Measurements from ENCODE around the gene CACNA1A.
"Not testable (repeated sequence)": the region's sequence is repeated elsewhere in the genome, so short reads cannot be mapped to it uniquely, and the experiment has no call there.

Gene CACNA1A

GRCh38 chr19:13537454-13537853 is 31.2 kb upstream of the CACNA1A start:
- no peaks in the 10 kb centered on the region for H3K27me3 ChIP-seq

GRCh38 chr19:13530720-13531119 is 24.4 kb upstream of the CACNA1A start:
- Histone ChIP-seq H4K20me1 (no peaks in the 10 kb centered on the region), H3K27me3 (no peaks in the 10 kb centered on the region), H3K4me1 (no peaks in the 10 kb centered on the region), H3K4me2 (no peak overlapping the region), H3K9me3 (replicated peaks in 1 of 11) (0 out of 22 replicates have a peak, but pooled peaks cover 0 to 4% (median 0%) of the 10 kb centered on the region in 11 experiments), H3K4me3 (no peak overlapping the region), H3K36me3 (no peaks in the 10 kb centered on the region), H3K27ac (no peak overlapping the region), H3K9ac (no peak overlapping the region)
- no peak for TF ChIP-seq Cebpa-rat (IDR thresholded peaks at IDR 0.05)

More at GRCh38 chr19:13537454-13537853, 31.2 kb upstream of the CACNA1A start:
- H3K27ac ChIP-seq: no peak overlapping the region
- H3K9ac ChIP-seq: no peak overlapping the region
- peaks cover 0 to 7% (median 0%) of the 10 kb centered on the region in 10 experiments; a peak in 3 of 20 replicates for H3K4me1 ChIP-seq
- H3K4me2 ChIP-seq: no peak overlapping the region
- H4K20me1 ChIP-seq: no peaks in the 10 kb centered on the region
- peaks cover 0 to 5% (median 0%) of the 10 kb centered on the region in 11 experiments; a peak in 5 of 22 replicates for H3K9me3 ChIP-seq (replicated peaks in 1 of 11)
- no peak overlapping the region for H3K4me3 ChIP-seq
- no peaks in the 10 kb centered on the region for H3K36me3 ChIP-seq
- no peak for TF ChIP-seq Cebpa-rat (IDR thresholded peaks at IDR 0.05)

- H4K20me1 ChIP-seq; H3K4me2 ChIP-seq; H3K9ac ChIP-seq; H3K36me3 ChIP-seq; H3K4me1 ChIP-seq; H3K27me3 ChIP-seq; H3K4me3 ChIP-seq; H3K27ac ChIP-seq; H3K9me3 ChIP-seq (replicated peaks in 1 of 11): not testable (repeated sequence)
Measured at GRCh38 chr19:13529721-13530120, 23.4 kb upstream of the CACNA1A start.

GRCh38 chr19:13526552-13526951 is 20.3 kb upstream of the CACNA1A start:
- Histone ChIP-seq H3K4me2 (no peak overlapping the region), H3K27ac (no peak overlapping the region), H3K9me3 (replicated peaks in 1 of 11) (peaks cover 2 to 11% (median 8%) of the 10 kb centered on the region in 11 experiments; a peak in 19 of 22 replicates), H3K4me3 (no peak overlapping the region), H4K20me1 (no peaks in the 10 kb centered on the region), H3K4me1 (no peaks in the 10 kb centered on the region), H3K9ac (no peak overlapping the region), H3K36me3 (no peaks in the 10 kb centered on the region), H3K27me3 (no peaks in the 10 kb centered on the region)
- no peak for TF ChIP-seq Cebpa-rat (IDR thresholded peaks at IDR 0.05)

- H3K36me3 ChIP-seq: no peaks in the 10 kb centered on the region
- no peaks in the 10 kb centered on the region for H3K27me3 ChIP-seq
- no peaks in the 10 kb centered on the region for H3K4me1 ChIP-seq
- H3K27ac ChIP-seq: no peak overlapping the region
- no peak for TF ChIP-seq Cebpa-rat (IDR thresholded peaks at IDR 0.05)
- no peak overlapping the region for H3K9ac ChIP-seq
- H3K9me3 ChIP-seq (replicated peaks in 1 of 11): peaks cover 28 to 38% (median 34%) of the 10 kb centered on the region in 11 experiments
- no peak overlapping the region for H3K4me2 ChIP-seq
- no peak overlapping the region for H3K4me3 ChIP-seq
- no peaks in the 10 kb centered on the region for H4K20me1 ChIP-seq
Measured at GRCh38 chr19:13521066-13521465, 14.8 kb upstream of the CACNA1A start.

GRCh38 chr19:13511947-13512346 is 5.7 kb upstream of the CACNA1A start:
- Histone ChIP-seq H3K4me3 (no peak overlapping the region), H3K27ac (no peak overlapping the region), H3K9ac (no peak overlapping the region), H3K36me3 (no peaks in the 10 kb centered on the region), H3K4me2 (no peak overlapping the region), H3K4me1 (peaks cover 0 to 9% (median 6%) of the 10 kb centered on the region in 10 experiments; a peak in 10 of 20 replicates), H3K9me3 (replicated peaks in 1 of 11) (no peaks in the 10 kb centered on the region), H3K27me3 (peaks cover 20 to 27% (median 26%) of the 10 kb centered on the region in 11 experiments), H4K20me1 (peaks cover 0 to 5% (median 0%) of the 10 kb centered on the region in 11 experiments; a peak in 1 of 22 replicates)
- no peak for TF ChIP-seq Cebpa-rat (IDR thresholded peaks at IDR 0.05)

- H4K20me1 ChIP-seq: peaks cover 0 to 8% (median 0%) of the 10 kb centered on the region in 11 experiments; a peak in 3 of 22 replicates
- TF ChIP-seq Cebpa-rat (IDR thresholded peaks at IDR 0.05): no peak
- H3K4me2 ChIP-seq: peak overlapping the region; percentile 47 to 76 (median 54); a peak in 21 of 22 replicates
- H3K9me3 ChIP-seq (replicated peaks in 1 of 11): no peaks in the 10 kb centered on the region
- H3K4me1 ChIP-seq: peaks cover 0 to 29% (median 18%) of the 10 kb centered on the region in 10 experiments; a peak in 14 of 20 replicates
- H3K36me3 ChIP-seq: no peaks in the 10 kb centered on the region
- H3K9ac ChIP-seq: peak overlapping the region in 2 of 11 experiments; percentile 24 to 33; a peak in 2 of 22 replicates
- no peak overlapping the region for H3K27ac ChIP-seq
- peaks cover 52 to 68% (median 59%) of the 10 kb centered on the region in 11 experiments for H3K27me3 ChIP-seq
- H3K4me3 ChIP-seq: peak overlapping the region; percentile 44 to 68 (median 57); a peak in 18 of 20 replicates
Measured at GRCh38 chr19:13507053-13507611, 853 bp upstream of the CACNA1A start.

GRCh38 chr19:13505761-13506470 is 363 bp downstream of the CACNA1A start:
- Histone ChIP-seq H3K4me3 (peak overlapping the region; percentile 44 to 68 (median 57)), H3K36me3 (no peaks in the 10 kb centered on the region), H3K27ac (no peak overlapping the region), H3K4me1 (peaks cover 0 to 29% (median 18%) of the 10 kb centered on the region in 10 experiments; a peak in 14 of 20 replicates), H3K9ac (peak overlapping the region in 7 of 11 experiments; percentile 22 to 50 (median 42); a peak in 10 of 22 replicates), H3K27me3 (peaks cover 52 to 68% (median 59%) of the 10 kb centered on the region in 11 experiments), H3K4me2 (peak overlapping the region; percentile 47 to 82 (median 72); a peak in 21 of 22 replicates), H3K9me3 (replicated peaks in 1 of 11) (no peaks in the 10 kb centered on the region), H4K20me1 (peaks cover 0 to 8% (median 0%) of the 10 kb centered on the region in 11 experiments; a peak in 3 of 22 replicates)
- no peak for TF ChIP-seq Cebpa-rat (IDR thresholded peaks at IDR 0.05)

- Histone ChIP-seq H3K4me1 (peaks cover 0 to 29% (median 18%) of the 10 kb centered on the region in 10 experiments; a peak in 14 of 20 replicates), H3K9me3 (replicated peaks in 1 of 11) (no peaks in the 10 kb centered on the region), H3K27me3 (peaks cover 52 to 68% (median 59%) of the 10 kb centered on the region in 11 experiments), H3K27ac (no peak overlapping the region), H3K4me3 (peak overlapping the region in 4 of 10 experiments; percentile 54 to 68 (median 59); a peak in 6 of 20 replicates), H3K4me2 (peak overlapping the region in 8 of 11 experiments; percentile 4 to 76 (median 64); a peak in 15 of 22 replicates), H3K9ac (no peak overlapping the region; a peak in 1 of 22 replicates), H4K20me1 (peaks cover 0 to 8% (median 0%) of the 10 kb centered on the region in 11 experiments; a peak in 3 of 22 replicates), H3K36me3 (no peaks in the 10 kb centered on the region)
- no peak for TF ChIP-seq Cebpa-rat (IDR thresholded peaks at IDR 0.05)
Measured at GRCh38 chr19:13505164-13505695, 1.0 kb downstream of the CACNA1A start.

Data from BLaER1 treated with 17β-estradiol and CSF1 and Interleukin-3, amounts not matched to agents 10 nM and 100 nM (cell line).